HEK293 (cell line): ENCODE measurements around the gene PRUNE1.

Source experiments
- CTCF ChIA-PET: fragments of 350-600 bp; formaldehyde crosslinking; extraction: SDS; loops from one replicate; lab custom pipeline; 2021; ENCODE audit warnings: antibody characterized with exemption; lab: Yijun Ruan, JAX
- POLR2A ChIA-PET: fragments of 300-600 bp; formaldehyde crosslinking; extraction: SDS; loops from one replicate; lab custom pipeline; 2020; ENCODE audit warnings: antibody characterized with exemption, inconsistent platforms; lab: Yijun Ruan, JAX
- H3K27ac ChIP-seq: fragments of 200-500 bp; sonication (Bioruptor generic); 2 replicates; pipeline ENCODE4 v1.5.1; 2014; ENCODE audit warnings: low read depth, low read length, control low read depth, inconsistent platforms; ENCODE audit errors: extremely low read depth
- H3K36me3 ChIP-seq, 2 experiments: fragments of 200-500 bp in 1 of 2; sonication (Bioruptor generic) in 1 of 2; 1 replicate in 1 of 2; 2 replicates in 1 of 2; pipeline ENCODE4 v1.5.1; 2014 to 2017; ENCODE audit warnings: inconsistent platforms in 2 of 2, low read length in 2 of 2; ENCODE audit not compliant: control insufficient read depth in 2 of 2, insufficient read depth in 1 of 2
- H3K4me1 ChIP-seq: fragments of 200-500 bp; sonication (Bioruptor generic); 2 replicates; pipeline ENCODE4 v1.5.1; 2014; ENCODE audit warnings: mild to moderate bottlenecking, low read length, inconsistent platforms; ENCODE audit not compliant: control insufficient read depth, insufficient read depth
- H3K4me3 ChIP-seq: 2 replicates; pipeline ENCODE4 v1.5.1; 2011; ENCODE audit warnings: low read depth, mild to moderate bottlenecking, control low read depth, low read length, moderate library complexity
- H3K9me3 ChIP-seq: fragments of 200-500 bp; sonication (Bioruptor generic); 2 replicates; pipeline ENCODE4 v1.5.1; 2014; ENCODE audit warnings: low read depth, low read length, inconsistent platforms; ENCODE audit not compliant: control insufficient read depth, insufficient read depth
- FEZF1 ChIP-seq: fragments of 450-650 bp; formaldehyde crosslinking; IDR thresholded peaks from 2 replicates; pipeline ENCODE4 v1.5.1; 2016; ENCODE audit warnings: missing biosample characterization, missing genetic modification characterization
- GLI4 ChIP-seq: fragments of 450-650 bp; formaldehyde crosslinking; IDR thresholded peaks from 2 replicates; pipeline ENCODE4 v1.5.1; 2016; ENCODE audit warnings: missing biosample characterization, missing genetic modification characterization
- GLIS1 ChIP-seq: fragments of 450-650 bp; formaldehyde crosslinking; IDR thresholded peaks from 2 replicates; pipeline ENCODE4 v1.5.1; 2016; ENCODE audit warnings: missing biosample characterization, missing genetic modification characterization
- KLF1 ChIP-seq: fragments of 450-650 bp; formaldehyde crosslinking; IDR thresholded peaks from 2 replicates; pipeline ENCODE4 v1.5.1; 2016; ENCODE audit warnings: missing biosample characterization, missing genetic modification characterization
- KLF7 ChIP-seq: fragments of 450-650 bp; formaldehyde crosslinking; IDR thresholded peaks from 2 replicates; pipeline ENCODE4 v1.5.1; 2016; ENCODE audit warnings: missing biosample characterization, missing genetic modification characterization, borderline replicate concordance
- MEIS1 ChIP-seq: sonication (generic); formaldehyde crosslinking; IDR thresholded peaks from 2 replicates; pipeline ENCODE4 v1.8.1; 2022; ENCODE audit warnings: missing genetic modification reagents, mild to moderate bottlenecking, borderline replicate concordance
- OSR2 ChIP-seq: fragments of 450-650 bp; formaldehyde crosslinking; IDR thresholded peaks from 2 replicates; pipeline ENCODE4 v1.5.1; 2016; ENCODE audit warnings: missing biosample characterization, missing genetic modification characterization
- SCRT1 ChIP-seq: fragments of 450-650 bp; formaldehyde crosslinking; IDR thresholded peaks from 2 replicates; pipeline ENCODE4 v1.5.1; 2016; ENCODE audit warnings: missing biosample characterization, missing genetic modification characterization, borderline replicate concordance
- SP7 ChIP-seq: fragments of 450-650 bp; formaldehyde crosslinking; IDR thresholded peaks from 2 replicates; pipeline ENCODE4 v1.5.1; 2016; ENCODE audit warnings: missing biosample characterization, missing genetic modification characterization
- ZBTB48 ChIP-seq: fragments of 450-650 bp; formaldehyde crosslinking; IDR thresholded peaks from 2 replicates; pipeline ENCODE4 v1.5.1; 2016; ENCODE audit warnings: missing biosample characterization, missing genetic modification characterization
- ZIC2 ChIP-seq: fragments of 450-650 bp; formaldehyde crosslinking; IDR thresholded peaks from 2 replicates; pipeline ENCODE4 v1.5.1; 2016; ENCODE audit warnings: missing biosample characterization, missing genetic modification characterization
- ZNF157 ChIP-seq: fragments of 450-650 bp; formaldehyde crosslinking; IDR thresholded peaks from 2 replicates; pipeline ENCODE4 v1.5.1; 2016; ENCODE audit warnings: missing biosample characterization, missing genetic modification characterization
- ZNF16 ChIP-seq: fragments of 450-650 bp; formaldehyde crosslinking; IDR thresholded peaks from 2 replicates; pipeline ENCODE4 v1.5.1; 2016; ENCODE audit warnings: low read depth, missing biosample characterization, missing genetic modification characterization
- ZNF184 ChIP-seq: fragments of 450-650 bp; IDR thresholded peaks from 2 replicates; pipeline ENCODE4 v1.5.1; 2018; ENCODE audit warnings: missing biosample characterization, mild to moderate bottlenecking, missing genetic modification characterization
- ZNF324 ChIP-seq: fragments of 450-650 bp; formaldehyde crosslinking; IDR thresholded peaks from 2 replicates; pipeline ENCODE4 v1.5.1; 2016; ENCODE audit warnings: missing biosample characterization, missing genetic modification characterization
- ZNF335 ChIP-seq: fragments of 450-650 bp; formaldehyde crosslinking; conservative IDR thresholded peaks from 2 replicates; pipeline ENCODE4 v1.5.1; 2016; ENCODE audit warnings: missing biosample characterization, missing genetic modification characterization
- ZNF341 ChIP-seq: fragments of 450-650 bp; formaldehyde crosslinking; IDR thresholded peaks from 2 replicates; pipeline ENCODE4; 2016; ENCODE audit warnings: low read depth, missing biosample characterization, missing genetic modification characterization
- ZNF423 ChIP-seq: fragments of 450-650 bp; formaldehyde crosslinking; IDR thresholded peaks from 2 replicates; pipeline ENCODE4 v1.5.1; 2016; ENCODE audit warnings: missing biosample characterization, missing genetic modification characterization
- ZNF529 ChIP-seq: fragments of 450-650 bp; formaldehyde crosslinking; IDR thresholded peaks from 2 replicates; pipeline ENCODE4 v1.5.1; 2017; ENCODE audit warnings: missing genetic modification characterization, missing biosample characterization; ENCODE audit not compliant: insufficient replicate concordance
- ZNF585B ChIP-seq: fragments of 450-650 bp; formaldehyde crosslinking; IDR thresholded peaks from 2 replicates; pipeline ENCODE4 v1.5.1; 2016; ENCODE audit warnings: missing biosample characterization, missing genetic modification characterization
- ZNF660 ChIP-seq: fragments of 450-650 bp; IDR thresholded peaks from 2 replicates; pipeline ENCODE4 v1.5.1; 2018; ENCODE audit warnings: missing biosample characterization, mild to moderate bottlenecking, missing genetic modification characterization
- ZNF837 ChIP-seq: fragments of 450-650 bp; formaldehyde crosslinking; IDR thresholded peaks from 2 replicates; pipeline ENCODE4 v1.5.1; 2016; ENCODE audit warnings: missing biosample characterization, missing genetic modification characterization
- TF ChIP-seq, protein P1 (sequence below): fragments of 450-650 bp; formaldehyde crosslinking; IDR thresholded peaks from 2 replicates; pipeline ENCODE4 v1.5.1; 2016; ENCODE audit warnings: missing biosample characterization, missing genetic modification characterization, borderline replicate concordance
- TF ChIP-seq, protein P2 (sequence below): fragments of 450-650 bp; formaldehyde crosslinking; IDR thresholded peaks from 2 replicates; pipeline ENCODE4 v1.5.1; 2017; ENCODE audit warnings: missing biosample characterization, missing genetic modification characterization
- TF ChIP-seq, protein P3 (sequence below): fragments of 450-650 bp; IDR thresholded peaks from 2 replicates; pipeline ENCODE4 v1.5.1; 2018; ENCODE audit warnings: missing biosample characterization, mild to moderate bottlenecking, missing genetic modification characterization
- TF ChIP-seq, protein P4 (sequence below): fragments of 450-650 bp; formaldehyde crosslinking; IDR thresholded peaks from 2 replicates; pipeline ENCODE4 v1.5.1; 2016; ENCODE audit warnings: missing biosample characterization, missing genetic modification characterization
- TF ChIP-seq, protein P5 (sequence below): fragments of 450-650 bp; IDR thresholded peaks from 2 replicates; pipeline ENCODE4 v1.5.1; 2018; ENCODE audit warnings: missing biosample characterization, missing genetic modification characterization

Gene PRUNE1

DNA sequence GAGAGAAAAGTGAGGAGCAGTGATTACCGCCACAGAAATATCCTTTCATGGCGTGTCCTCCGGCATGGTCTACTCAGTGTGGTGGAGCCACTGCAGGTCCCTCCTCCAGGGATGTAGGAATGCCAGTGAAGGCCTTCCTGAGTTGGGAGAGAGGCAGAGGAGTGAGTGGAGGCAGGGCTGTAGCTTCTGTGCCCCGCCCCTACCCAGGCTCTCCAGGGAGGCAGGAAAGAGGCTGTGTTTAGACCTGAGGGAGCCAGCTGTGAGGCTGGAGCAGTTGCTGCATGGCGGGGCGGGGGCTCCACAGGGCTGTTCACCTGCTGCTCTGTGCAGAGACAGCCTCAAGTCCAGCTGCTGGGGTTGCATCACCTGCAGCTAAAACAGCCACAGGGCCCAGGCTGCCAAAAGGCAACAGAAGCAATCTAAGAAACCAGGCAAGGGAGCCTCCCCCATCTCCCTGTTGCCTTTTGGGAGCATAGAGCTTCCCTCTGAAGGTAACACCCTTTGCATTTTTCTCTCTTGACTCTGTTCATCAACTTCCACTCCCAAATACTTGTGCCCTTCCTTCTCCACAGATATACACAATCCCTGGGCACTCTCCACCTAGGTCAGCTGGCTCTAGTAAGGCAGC is 27.0 kb upstream of the PRUNE1 start:
- POLR2A ChIA-PET = interaction anchor here (0.6 to 1.3 kb wide), 5 partner anchors 11 to 362 kb away, joined by 4 to 7 read pairs (median 5); no protein-coding TSS in a partner anchor
- CTCF ChIA-PET = interaction anchor here (0.8 to 7.2 kb wide), 13 partner anchors 10 to 726 kb away, joined by 3 to 65 read pairs (median 4); partner anchors contain the start of gene MINDY1
- Histone ChIP-seq H3K9me3 (no peaks in the 10 kb centered on the region), H3K27ac (no peak overlapping the region), H3K4me1 (peaks cover 7% of the 10 kb centered on the region; the same call in 1 of the 2 replicates), H3K36me3 (no peaks in the 10 kb centered on the region), H3K4me3 (no peak overlapping the region)
- TF ChIP-seq GLIS1 (tag by site-specific recombination) (peak; percentile 56), ZNF660 (tag by site-specific recombination) (no peak), KLF7 (tag by site-specific recombination) (no peak), ZNF837 (tag by site-specific recombination) (no peak), ZNF585B (no peak), SCRT1 (tag by site-specific recombination) (peak; percentile 91), ZNF529 (tag by site-specific recombination) (no peak), ZBTB48 (tag by site-specific recombination) (peak; percentile 66), ZNF423 (tag by site-specific recombination) (0 out of 2 replicates have a peak, but pooled peaks have one; percentile 10), ZNF16 (tag by site-specific recombination) (no peak), SP7 (tag by site-specific recombination) (peak; percentile 13; the same call in 1 of the 2 replicates), ZNF324 (tag by site-specific recombination) (no peak), KLF1 (tag by site-specific recombination) (0 out of 2 replicates have a peak, but pooled peaks have one; percentile 26), ZNF341 (tag by site-specific recombination) (peak; percentile 55; the same call in 1 of the 2 replicates), ZNF335 (no peak), GLI4 (tag by site-specific recombination) (no peak), ZNF157 (tag by site-specific recombination) (no peak), MEIS1 (no peak), ZNF184 (tag by site-specific recombination) (no peak), ZIC2 (tag by site-specific recombination) (peak; percentile 93), OSR2 (tag by site-specific recombination) (peak; percentile 41; the same call in 1 of the 2 replicates), FEZF1 (peak; percentile 84)
- TF ChIP-seq, protein P1, sequence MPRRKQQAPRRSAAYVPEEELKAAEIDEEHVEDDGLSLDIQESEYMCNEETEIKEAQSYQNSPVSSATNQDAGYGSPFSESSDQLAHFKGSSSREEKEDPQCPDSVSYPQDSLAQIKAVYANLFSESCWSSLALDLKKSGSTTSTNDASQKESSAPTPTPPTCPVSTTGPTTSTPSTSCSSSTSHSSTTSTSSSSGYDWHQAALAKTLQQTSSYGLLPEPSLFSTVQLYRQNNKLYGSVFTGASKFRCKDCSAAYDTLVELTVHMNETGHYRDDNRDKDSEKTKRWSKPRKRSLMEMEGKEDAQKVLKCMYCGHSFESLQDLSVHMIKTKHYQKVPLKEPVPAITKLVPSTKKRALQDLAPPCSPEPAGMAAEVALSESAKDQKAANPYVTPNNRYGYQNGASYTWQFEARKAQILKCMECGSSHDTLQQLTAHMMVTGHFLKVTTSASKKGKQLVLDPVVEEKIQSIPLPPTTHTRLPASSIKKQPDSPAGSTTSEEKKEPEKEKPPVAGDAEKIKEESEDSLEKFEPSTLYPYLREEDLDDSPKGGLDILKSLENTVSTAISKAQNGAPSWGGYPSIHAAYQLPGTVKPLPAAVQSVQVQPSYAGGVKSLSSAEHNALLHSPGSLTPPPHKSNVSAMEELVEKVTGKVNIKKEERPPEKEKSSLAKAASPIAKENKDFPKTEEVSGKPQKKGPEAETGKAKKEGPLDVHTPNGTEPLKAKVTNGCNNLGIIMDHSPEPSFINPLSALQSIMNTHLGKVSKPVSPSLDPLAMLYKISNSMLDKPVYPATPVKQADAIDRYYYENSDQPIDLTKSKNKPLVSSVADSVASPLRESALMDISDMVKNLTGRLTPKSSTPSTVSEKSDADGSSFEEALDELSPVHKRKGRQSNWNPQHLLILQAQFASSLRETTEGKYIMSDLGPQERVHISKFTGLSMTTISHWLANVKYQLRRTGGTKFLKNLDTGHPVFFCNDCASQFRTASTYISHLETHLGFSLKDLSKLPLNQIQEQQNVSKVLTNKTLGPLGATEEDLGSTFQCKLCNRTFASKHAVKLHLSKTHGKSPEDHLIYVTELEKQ = no peak
- TF ChIP-seq, protein P2, sequence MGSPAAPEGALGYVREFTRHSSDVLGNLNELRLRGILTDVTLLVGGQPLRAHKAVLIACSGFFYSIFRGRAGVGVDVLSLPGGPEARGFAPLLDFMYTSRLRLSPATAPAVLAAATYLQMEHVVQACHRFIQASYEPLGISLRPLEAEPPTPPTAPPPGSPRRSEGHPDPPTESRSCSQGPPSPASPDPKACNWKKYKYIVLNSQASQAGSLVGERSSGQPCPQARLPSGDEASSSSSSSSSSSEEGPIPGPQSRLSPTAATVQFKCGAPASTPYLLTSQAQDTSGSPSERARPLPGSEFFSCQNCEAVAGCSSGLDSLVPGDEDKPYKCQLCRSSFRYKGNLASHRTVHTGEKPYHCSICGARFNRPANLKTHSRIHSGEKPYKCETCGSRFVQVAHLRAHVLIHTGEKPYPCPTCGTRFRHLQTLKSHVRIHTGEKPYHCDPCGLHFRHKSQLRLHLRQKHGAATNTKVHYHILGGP (tag by site-specific recombination) = no peak
- TF ChIP-seq, protein P3, sequence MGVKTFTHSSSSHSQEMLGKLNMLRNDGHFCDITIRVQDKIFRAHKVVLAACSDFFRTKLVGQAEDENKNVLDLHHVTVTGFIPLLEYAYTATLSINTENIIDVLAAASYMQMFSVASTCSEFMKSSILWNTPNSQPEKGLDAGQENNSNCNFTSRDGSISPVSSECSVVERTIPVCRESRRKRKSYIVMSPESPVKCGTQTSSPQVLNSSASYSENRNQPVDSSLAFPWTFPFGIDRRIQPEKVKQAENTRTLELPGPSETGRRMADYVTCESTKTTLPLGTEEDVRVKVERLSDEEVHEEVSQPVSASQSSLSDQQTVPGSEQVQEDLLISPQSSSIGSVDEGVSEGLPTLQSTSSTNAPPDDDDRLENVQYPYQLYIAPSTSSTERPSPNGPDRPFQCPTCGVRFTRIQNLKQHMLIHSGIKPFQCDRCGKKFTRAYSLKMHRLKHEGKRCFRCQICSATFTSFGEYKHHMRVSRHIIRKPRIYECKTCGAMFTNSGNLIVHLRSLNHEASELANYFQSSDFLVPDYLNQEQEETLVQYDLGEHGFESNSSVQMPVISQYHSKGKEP (tag by site-specific recombination) = peak; percentile 94
- TF ChIP-seq, protein P4, sequence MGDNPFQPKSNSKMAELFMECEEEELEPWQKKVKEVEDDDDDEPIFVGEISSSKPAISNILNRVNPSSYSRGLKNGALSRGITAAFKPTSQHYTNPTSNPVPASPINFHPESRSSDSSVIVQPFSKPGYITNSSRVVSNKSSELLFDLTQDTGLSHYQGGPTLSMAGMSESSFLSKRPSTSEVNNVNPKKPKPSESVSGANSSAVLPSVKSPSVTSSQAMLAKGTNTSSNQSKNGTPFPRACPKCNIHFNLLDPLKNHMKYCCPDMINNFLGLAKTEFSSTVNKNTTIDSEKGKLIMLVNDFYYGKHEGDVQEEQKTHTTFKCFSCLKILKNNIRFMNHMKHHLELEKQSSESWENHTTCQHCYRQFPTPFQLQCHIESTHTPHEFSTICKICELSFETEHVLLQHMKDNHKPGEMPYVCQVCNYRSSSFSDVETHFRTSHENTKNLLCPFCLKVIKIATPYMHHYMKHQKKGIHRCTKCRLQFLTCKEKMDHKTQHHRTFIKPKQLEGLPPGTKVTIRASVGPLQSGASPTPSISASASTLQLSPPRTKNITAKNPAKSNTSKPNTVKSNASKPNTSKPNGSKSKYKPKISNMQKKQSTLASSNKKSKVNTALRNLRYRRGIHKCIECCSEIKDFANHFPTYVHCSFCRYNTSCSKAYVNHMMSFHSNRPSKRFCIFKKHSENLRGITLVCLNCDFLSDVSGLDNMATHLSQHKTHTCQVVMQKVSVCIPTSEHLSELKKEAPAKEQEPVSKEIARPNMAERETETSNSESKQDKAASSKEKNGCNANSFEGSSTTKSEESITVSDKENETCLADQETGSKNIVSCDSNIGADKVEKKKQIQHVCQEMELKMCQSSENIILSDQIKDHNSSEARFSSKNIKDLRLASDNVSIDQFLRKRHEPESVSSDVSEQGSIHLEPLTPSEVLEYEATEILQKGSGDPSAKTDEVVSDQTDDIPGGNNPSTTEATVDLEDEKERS (tag by site-specific recombination) = no peak
- TF ChIP-seq, protein P5, sequence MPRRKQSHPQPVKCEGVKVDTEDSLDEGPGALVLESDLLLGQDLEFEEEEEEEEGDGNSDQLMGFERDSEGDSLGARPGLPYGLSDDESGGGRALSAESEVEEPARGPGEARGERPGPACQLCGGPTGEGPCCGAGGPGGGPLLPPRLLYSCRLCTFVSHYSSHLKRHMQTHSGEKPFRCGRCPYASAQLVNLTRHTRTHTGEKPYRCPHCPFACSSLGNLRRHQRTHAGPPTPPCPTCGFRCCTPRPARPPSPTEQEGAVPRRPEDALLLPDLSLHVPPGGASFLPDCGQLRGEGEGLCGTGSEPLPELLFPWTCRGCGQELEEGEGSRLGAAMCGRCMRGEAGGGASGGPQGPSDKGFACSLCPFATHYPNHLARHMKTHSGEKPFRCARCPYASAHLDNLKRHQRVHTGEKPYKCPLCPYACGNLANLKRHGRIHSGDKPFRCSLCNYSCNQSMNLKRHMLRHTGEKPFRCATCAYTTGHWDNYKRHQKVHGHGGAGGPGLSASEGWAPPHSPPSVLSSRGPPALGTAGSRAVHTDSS (tag by site-specific recombination) = no peak
